Upper lobe of left lung (tissue), 6 donors: ENCODE measurements around the gene CPPED1. TPM values are rescaled to one million over a fixed set of nuclear protein-coding genes. Genes with fewer than 3 reads are reported as not detected.
"Not testable (repeated sequence)": the region's sequence is repeated elsewhere in the genome, so short reads cannot be mapped to it uniquely, and the experiment has no call there.

Experiments
- ATAC-seq, 2 donors: fragments of 200-7000 bp; cut with Tn5 transposase; one replicate each; pipeline ENCODE4 v1.9.1; 2022; ENCODE audit warnings: mild to moderate bottlenecking in 2 of 2, moderate library complexity in 2 of 2; ENCODE audit not compliant: low FRiP score in 2 of 2
- DNase-seq, 2 donors: peaks; one replicate each; pipeline ENCODE4 v3.0.0-alpha.2; 2019 to 2020
- H3K27ac ChIP-seq, 4 donors: fragments of 200-600 bp; sonication (generic); one replicate each; pipeline ENCODE4 v1.5.1; 2016 to 2019
- H3K27me3 ChIP-seq, 4 donors: fragments of 200-600 bp; sonication (generic); one replicate each; pipeline ENCODE4 v1.5.1; 2017 to 2019
- H3K36me3 ChIP-seq, 4 donors: fragments of 200-600 bp; sonication (generic); one replicate each; pipeline ENCODE4 v1.5.1; 2016 to 2019
- H3K4me1 ChIP-seq, 4 donors: fragments of 200-600 bp; sonication (generic); one replicate each; pipeline ENCODE4 v1.5.1; 2018 to 2019
- H3K4me3 ChIP-seq, 4 donors: fragments of 200-600 bp; sonication (generic); one replicate each; pipeline ENCODE4 v1.5.1; 2017 to 2019; ENCODE audit warnings: mild to moderate bottlenecking in 2 of 4, moderate library complexity in 1 of 4
- H3K9me3 ChIP-seq, 4 donors: fragments of 200-600 bp; sonication (generic); one replicate each; pipeline ENCODE4 v1.5.1; 2018 to 2019
- CTCF ChIP-seq, 6 experiments: fragments of 450-650 bp in 4 of 6; fragments of 200-600 bp in 2 of 6; sonication (generic) in 2 of 6; IDR thresholded peaks; one replicate each; pipeline ENCODE4 v1.5.1; 2016 to 2019; ENCODE audit warnings: antibody characterized with exemption in 6 of 6
- EP300 ChIP-seq, 4 donors: sonication (generic); formaldehyde crosslinking; IDR thresholded peaks; one replicate each; pipeline ENCODE4 v1.5.1; 2017; ENCODE audit warnings: antibody characterized with exemption in 4 of 4, control low read depth in 2 of 4
- POLR2A ChIP-seq, 4 donors: fragments of 450-650 bp; IDR thresholded peaks; one replicate each; pipeline ENCODE4 v1.5.1; 2016 to 2017; ENCODE audit warnings: antibody characterized with exemption in 4 of 4, mild to moderate bottlenecking in 2 of 4
- POLR2AphosphoS5 ChIP-seq, 2 donors: sonication (generic); formaldehyde crosslinking; IDR thresholded peaks; one replicate each; pipeline ENCODE4 v1.5.1; 2017; ENCODE audit warnings: antibody characterized with exemption in 2 of 2
- WGBS, 2 donors: methylation state at CpG; one replicate each; pipeline ENCODE4 v1.1.5; 2017 to 2018; 5-methylcytosine and 5-hydroxymethylcytosine counted together
- total RNA-seq, 6 donors: library from RNA; depleted of rRNA in 4 of 6; stranded (reverse); fragments of >200 nt in 4 of 6; gene quantifications; one replicate each; pipeline versions ENCODE4 v1.1.0 to v1.2.1, GENCODE V29; 2016 to 2021
- donor health status: DM: no; HTN: no; CAD: no; lungs with moderate emphysema.
- donor health status: DM: no; HTN: yes; CAD: no; lungs with severe emphysema.

The CPPED1 gene
- total RNA-seq, 6 donors from 2014 or later = 12.5 to 32.5 (median 23.1) TPM

GRCh38 chr16:12802048-12802447 lies 1.6 kb downstream of the CPPED1 start:
- no peak for TF ChIP-seq CTCF (IDR thresholded peaks at IDR 0.05)
- TF ChIP-seq POLR2AphosphoS5 (IDR thresholded peaks at IDR 0.05) = no peak
- no peak for TF ChIP-seq EP300 (IDR thresholded peaks at IDR 0.05)
- no peak for TF ChIP-seq POLR2A (IDR thresholded peaks at IDR 0.05)
- H3K27me3 ChIP-seq = no peaks in the 10 kb centered on the region
- H3K4me3 ChIP-seq = peak overlapping the region in 2 of 4 donors; percentile 62 to 63
- ATAC-seq = no peak
- peaks cover 12 to 36% (median 26%) of the 10 kb centered on the region in 4 donors for H3K4me1 ChIP-seq
- DNase-seq = no peak
- 83 to 84% methylated on average over 9 of the region's 9 CpGs for WGBS, 2 donors
- H3K36me3 ChIP-seq = no peaks in the 10 kb centered on the region
- peak overlapping the region; percentile 40 to 93 (median 60) for H3K27ac ChIP-seq
- H3K9me3 ChIP-seq = no peaks in the 10 kb centered on the region

- peak overlapping the region; percentile 40 to 93 (median 60) for H3K27ac ChIP-seq
- TF ChIP-seq POLR2A (IDR thresholded peaks at IDR 0.05) = no peak
- no peak for TF ChIP-seq EP300 (IDR thresholded peaks at IDR 0.05)
- TF ChIP-seq CTCF (IDR thresholded peaks at IDR 0.05) = no peak
- H3K4me3 ChIP-seq = peak overlapping the region in 1 of 4 donors; percentile 63
- H3K27me3 ChIP-seq = no peaks in the 10 kb centered on the region
- peak in 1 of 2 donors; percentile 44 for ATAC-seq
- H3K9me3 ChIP-seq = no peaks in the 10 kb centered on the region
- H3K4me1 ChIP-seq = peaks cover 12 to 36% (median 26%) of the 10 kb centered on the region in 4 donors
- DNase-seq = peak in 1 of 2 donors; percentile 50
- WGBS, 2 donors = 33% methylated on average over 4 of the region's 4 CpGs
- H3K36me3 ChIP-seq = no peaks in the 10 kb centered on the region
These were observed 2.1 kb downstream of the CPPED1 start for GRCh38 chr16:12801511-12802042.

DNA sequence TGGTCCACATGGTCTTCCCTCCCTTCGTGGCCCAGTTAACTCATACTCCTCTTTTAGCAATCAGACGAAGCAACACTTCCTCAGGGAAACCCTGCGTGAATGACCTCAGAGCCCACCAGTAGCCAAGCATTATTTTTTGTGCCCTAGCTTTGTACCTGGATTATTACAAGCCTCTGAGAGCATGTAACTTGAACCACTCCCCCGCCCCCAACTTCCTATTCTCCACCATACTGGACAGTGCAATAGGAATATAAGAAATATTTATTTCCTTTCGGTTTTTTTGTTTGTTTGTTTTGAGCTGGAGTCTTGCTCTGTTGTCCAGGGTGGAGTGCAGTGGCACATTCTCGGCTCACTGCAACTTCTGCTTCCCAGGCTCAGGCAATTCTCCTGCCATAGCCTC lies 2.9 kb downstream of the CPPED1 start:
- Histone ChIP-seq H3K27me3 (no peaks in the 10 kb centered on the region), H3K27ac (peak overlapping the region in 3 of 4 donors; percentile 22 to 93 (median 40)), H3K9me3 (no peaks in the 10 kb centered on the region), H3K4me1 (peaks cover 12 to 36% (median 26%) of the 10 kb centered on the region in 4 donors), H3K36me3 (no peaks in the 10 kb centered on the region), H3K4me3 (no peak overlapping the region)
- DNase-seq (no peak), ATAC-seq (no peak)
- TF ChIP-seq POLR2A (IDR thresholded peaks at IDR 0.05) = no peak
- no peak for TF ChIP-seq POLR2AphosphoS5 (IDR thresholded peaks at IDR 0.05)
- TF ChIP-seq EP300 (IDR thresholded peaks at IDR 0.05) = no peak
- TF ChIP-seq CTCF (IDR thresholded peaks at IDR 0.05) = no peak
- 56 to 59% methylated on average over 6 of the region's 6 CpGs for WGBS, 2 donors

DNA sequence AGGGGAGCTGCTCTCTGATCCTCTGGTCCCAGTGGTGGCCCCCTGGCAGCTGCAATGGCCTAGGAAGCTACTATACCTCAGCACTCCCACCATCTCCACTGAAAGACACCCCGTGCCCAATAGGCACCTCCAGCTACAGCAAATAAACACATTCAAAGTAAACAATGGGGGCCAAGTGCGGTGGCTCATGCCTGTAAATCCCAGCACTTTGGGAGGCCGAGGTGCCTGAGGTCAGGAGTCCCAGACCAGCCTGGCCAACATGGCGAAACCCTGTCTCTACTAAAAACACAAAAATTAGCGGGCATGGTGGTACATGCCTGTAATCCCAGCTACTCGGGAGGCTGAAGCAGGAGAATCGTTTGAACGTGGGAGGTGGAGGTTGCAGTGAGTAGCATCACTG lies 3.7 kb downstream of the CPPED1 start:
- peaks cover 12 to 36% (median 26%) of the 10 kb centered on the region in 4 donors for H3K4me1 ChIP-seq
- not testable (repeated sequence) for H3K4me3 ChIP-seq, ATAC-seq, DNase-seq, H3K27me3 ChIP-seq, H3K27ac ChIP-seq, H3K9me3 ChIP-seq, H3K36me3 ChIP-seq
- 79 to 84% methylated on average over 5 to 8 of the region's 8 CpGs for WGBS, 2 donors

GRCh38 chr16:12798846-12799245 lies 4.8 kb downstream of the CPPED1 start:
- Histone ChIP-seq H3K4me1 (peaks cover 12 to 36% (median 21%) of the 10 kb centered on the region in 4 donors), H3K4me3 (no peak overlapping the region), H3K27ac (no peak overlapping the region), H3K9me3 (no peaks in the 10 kb centered on the region), H3K27me3 (no peaks in the 10 kb centered on the region), H3K36me3 (no peaks in the 10 kb centered on the region)
- DNase-seq (no peak), ATAC-seq (no peak)
- 74 to 91% methylated on average over 5 of the region's 5 CpGs for WGBS, 2 donors
- TF ChIP-seq POLR2A (IDR thresholded peaks at IDR 0.05) (no peak), CTCF (IDR thresholded peaks at IDR 0.05) (no peak), POLR2AphosphoS5 (IDR thresholded peaks at IDR 0.05) (no peak), EP300 (IDR thresholded peaks at IDR 0.05) (no peak)
